ENCODE data around the gene CCNK.

The CCNK gene

DNA sequence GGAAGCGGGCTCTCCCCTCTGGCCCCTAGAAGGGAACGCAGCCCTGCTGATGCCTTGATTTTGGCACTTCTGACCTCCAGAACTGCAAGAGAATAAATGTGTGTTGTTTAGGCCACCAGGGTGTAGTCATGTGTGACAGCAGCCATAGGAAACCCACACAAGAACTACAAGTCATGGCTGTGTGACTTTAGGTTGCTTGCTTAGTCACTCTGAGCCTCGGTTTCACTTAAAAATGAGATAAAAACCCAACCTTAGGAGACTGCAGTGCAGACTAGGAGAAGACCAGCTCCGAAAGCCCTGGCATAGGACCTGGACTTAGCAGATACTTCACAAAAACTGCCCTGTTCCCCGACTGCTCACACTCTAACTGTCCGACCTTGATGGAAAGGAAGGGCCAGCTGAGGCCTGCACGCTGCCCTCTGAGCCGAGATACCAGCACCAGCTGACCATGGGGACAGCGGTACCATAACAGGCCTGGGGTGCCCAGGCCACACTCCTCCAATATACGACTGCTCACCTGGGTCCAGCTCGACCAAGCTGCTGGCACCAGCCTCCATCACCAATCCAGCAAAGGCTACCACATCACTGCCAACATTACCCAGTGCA lies 69.3 kb downstream of the CCNK start:
- no peak overlapping the region for H3K4me3 ChIP-seq (ENCODE audit: low read length)
- DNase-seq (ENCODE audit: low read depth) = no peak
- TF ChIP-seq, protein P1, sequence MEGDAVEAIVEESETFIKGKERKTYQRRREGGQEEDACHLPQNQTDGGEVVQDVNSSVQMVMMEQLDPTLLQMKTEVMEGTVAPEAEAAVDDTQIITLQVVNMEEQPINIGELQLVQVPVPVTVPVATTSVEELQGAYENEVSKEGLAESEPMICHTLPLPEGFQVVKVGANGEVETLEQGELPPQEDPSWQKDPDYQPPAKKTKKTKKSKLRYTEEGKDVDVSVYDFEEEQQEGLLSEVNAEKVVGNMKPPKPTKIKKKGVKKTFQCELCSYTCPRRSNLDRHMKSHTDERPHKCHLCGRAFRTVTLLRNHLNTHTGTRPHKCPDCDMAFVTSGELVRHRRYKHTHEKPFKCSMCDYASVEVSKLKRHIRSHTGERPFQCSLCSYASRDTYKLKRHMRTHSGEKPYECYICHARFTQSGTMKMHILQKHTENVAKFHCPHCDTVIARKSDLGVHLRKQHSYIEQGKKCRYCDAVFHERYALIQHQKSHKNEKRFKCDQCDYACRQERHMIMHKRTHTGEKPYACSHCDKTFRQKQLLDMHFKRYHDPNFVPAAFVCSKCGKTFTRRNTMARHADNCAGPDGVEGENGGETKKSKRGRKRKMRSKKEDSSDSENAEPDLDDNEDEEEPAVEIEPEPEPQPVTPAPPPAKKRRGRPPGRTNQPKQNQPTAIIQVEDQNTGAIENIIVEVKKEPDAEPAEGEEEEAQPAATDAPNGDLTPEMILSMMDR (IDR thresholded peaks at IDR 0.05; ENCODE audit: insufficient read depth, low read depth, low read length, missing control alignments) = no peak

DNA sequence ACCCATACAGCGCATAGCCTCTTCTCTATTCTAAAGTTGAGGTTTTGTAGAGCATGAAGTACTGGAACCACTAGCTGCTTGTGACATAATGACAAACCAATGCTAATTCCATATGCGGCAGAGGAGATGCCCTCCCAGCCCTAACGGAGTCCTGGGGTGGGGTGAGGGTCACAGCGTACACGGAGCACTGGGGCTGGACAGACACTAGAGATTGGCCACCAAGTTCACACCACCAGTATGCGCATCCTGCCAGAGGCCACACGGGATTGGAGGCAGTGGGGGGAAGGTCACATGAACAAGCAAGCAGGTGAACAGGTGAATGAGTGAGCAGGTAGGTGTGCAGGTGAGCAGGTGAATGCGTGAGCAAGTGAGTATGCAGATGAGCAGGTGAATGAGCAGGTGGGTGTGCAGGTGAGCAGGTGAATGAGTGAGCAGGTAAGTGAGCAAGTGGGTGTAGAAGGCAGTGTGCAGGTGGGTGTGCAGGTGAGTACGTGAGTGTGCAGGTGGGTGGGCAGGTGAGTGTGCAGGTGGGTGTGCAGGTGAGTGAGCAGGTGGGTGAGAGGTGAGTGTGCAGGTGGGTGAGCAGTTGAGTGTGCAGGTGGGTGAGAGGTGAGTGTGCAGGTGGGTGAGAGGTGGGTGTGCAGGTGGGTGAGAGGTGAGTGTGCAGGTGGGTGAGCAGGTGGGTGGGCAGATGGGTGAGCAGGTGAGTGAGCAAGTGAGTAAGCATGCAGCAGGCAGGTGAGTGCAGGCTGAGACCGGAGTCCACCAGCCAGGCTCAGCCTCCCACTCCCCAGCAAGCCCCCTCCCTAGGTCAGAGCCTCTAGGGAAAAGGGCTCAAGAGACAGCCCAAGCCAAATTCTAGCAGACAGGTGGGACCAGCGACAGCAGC lies 70.1 kb downstream of the CCNK start:
- no peak for DNase-seq (ENCODE audit: low read depth)
- no peak overlapping the region for H3K4me3 ChIP-seq (ENCODE audit: low read length)
- TF ChIP-seq, protein P1 (IDR thresholded peaks at IDR 0.05; ENCODE audit: insufficient read depth, low read depth, low read length, missing control alignments) = no peak

DNA sequence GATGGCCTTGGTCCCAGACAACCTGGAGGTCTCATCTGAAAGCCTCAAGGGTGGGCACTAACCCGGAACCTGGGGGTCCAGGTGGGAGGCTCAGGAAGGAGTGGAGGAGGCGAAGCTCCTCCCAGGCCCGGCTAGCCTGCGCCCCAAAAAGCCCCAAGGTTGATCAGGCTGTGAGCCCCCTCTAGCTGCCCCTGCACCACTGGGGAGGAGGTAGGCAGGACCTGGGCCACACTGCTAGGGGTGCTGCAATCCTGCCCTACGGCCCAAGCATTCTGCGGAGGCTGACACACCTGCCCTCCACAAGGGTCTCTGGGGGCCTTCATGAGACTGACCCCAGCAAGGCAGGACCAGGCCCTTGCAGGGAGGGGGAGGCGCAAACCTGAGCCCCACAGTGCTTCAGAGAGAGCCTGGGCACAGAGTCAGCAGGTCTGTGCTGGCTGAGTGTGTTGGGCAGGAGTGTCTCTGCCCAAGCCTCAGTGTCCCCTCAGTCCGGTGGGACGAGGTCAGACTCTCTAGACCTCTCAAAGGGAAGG lies 70.9 kb downstream of the CCNK start:
- no peak overlapping the region for H3K4me3 ChIP-seq (ENCODE audit: low read length)
- no peak for DNase-seq (ENCODE audit: low read depth)
- TF ChIP-seq, protein P1 (IDR thresholded peaks at IDR 0.05; ENCODE audit: insufficient read depth, low read depth, low read length, missing control alignments) = no peak

DNA sequence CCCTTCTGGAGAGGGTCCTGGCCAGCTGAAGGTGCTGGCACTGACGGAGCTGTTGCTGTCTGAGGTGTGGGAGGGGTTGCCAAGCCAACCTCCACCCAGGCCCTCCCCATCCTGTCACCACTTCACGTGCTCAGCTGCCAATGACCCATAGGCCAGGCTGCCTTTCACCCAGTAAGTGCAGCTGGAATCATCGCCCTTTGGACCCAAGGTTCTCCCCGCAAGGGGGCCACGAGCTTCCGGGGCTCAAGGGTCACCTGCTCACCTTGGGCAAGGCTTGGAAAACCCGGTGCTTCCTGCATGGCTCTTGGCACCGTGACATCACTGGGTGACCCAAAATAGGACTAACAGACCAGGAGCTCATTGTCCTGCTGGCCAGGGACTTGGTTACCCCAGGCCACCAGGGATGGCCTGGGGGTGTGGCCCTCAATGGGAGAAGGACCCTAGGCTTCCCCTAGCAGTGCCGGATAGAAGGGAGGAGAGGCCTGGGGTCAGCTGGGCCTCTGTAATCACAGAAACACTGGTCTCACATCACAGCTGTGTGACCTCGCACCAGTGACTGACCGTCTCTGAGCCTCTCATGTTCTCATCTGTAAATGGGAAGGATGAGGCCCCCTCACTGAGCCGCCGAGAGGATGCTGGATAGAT lies 71.5 kb downstream of the CCNK start:
- H3K4me3 ChIP-seq (ENCODE audit: low read length) = no peak overlapping the region
- DNase-seq (ENCODE audit: low read depth) = no peak
- TF ChIP-seq, protein P1 (IDR thresholded peaks at IDR 0.05; ENCODE audit: insufficient read depth, low read depth, low read length, missing control alignments) = no peak

DNA sequence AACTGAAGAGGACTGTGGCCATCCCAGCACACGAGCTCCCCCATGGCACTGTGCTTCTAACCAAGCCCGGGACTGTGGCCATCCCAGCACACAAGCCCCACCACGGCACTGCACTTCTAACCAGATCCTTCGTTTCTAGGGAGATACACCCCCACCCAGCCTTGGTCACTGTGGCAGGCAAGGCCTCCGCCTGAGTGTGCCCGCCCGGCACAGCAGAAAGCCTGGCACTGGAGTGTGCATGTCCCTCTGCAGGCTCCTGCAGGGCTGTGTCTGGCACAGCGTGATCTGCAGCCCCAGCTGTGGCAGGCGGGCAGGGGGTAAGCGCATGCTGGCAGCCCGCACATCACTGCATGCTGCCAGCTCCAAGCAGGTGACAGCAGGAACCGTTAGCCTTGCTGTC lies 73.0 kb downstream of the CCNK start:
- no peak for DNase-seq (ENCODE audit: low read depth)
- H3K4me3 ChIP-seq (ENCODE audit: low read length) = no peak overlapping the region
- TF ChIP-seq, protein P1 (IDR thresholded peaks at IDR 0.05; ENCODE audit: insufficient read depth, low read depth, low read length, missing control alignments) = no peak

DNA sequence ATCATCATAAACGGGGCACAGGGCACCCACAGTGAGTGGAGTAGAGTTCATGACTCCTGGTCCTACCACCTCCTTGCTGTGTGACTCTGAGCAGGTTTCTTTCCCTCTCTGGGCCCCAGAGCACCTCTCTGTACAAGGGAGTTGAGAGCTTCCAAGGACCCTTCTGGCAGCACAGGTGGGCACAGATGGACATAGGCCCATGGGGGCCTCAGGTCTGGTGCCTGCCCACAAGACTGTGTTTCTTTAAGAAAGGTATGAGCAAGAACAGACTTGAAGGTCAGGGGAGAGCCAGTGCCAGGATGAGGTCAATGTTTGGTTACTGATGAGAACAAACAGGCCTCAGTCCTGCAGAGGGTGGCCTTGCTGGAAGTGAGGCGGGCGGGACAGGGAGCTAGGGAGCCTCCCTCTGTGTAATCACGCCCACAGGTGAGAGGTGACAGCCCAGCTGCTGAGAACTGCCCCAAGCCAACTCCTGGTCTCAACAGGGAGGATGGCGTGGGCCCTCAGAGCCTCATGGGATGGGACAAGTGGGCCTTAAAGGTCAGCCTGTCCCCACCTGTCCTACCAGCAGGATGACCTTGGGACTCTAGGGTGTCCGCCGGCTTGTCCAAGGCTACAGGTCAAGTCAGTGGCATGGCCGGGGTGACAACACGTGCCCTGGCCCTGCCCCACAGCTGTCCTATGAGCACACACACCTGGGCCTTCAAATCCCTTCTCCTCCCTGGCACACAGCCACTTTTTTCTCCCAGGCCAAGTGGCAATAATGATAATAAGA lies 73.7 kb downstream of the CCNK start:
- no peak overlapping the region for H3K4me3 ChIP-seq (ENCODE audit: low read length)
- no peak for DNase-seq (ENCODE audit: low read depth)

More for the DNA sequence above, 73.7 kb downstream of the CCNK start:
- TF ChIP-seq, protein P1 (IDR thresholded peaks at IDR 0.05; ENCODE audit: insufficient read depth, low read depth, low read length, missing control alignments) = no peak

All from epithelial cell of esophagus (primary cell).